Skeletal muscle tissue (tissue), 5 donors: ENCODE results near the gene TMEM35B. TPM values are rescaled to one million over a fixed set of nuclear protein-coding genes. Genes with fewer than 3 reads are reported as not detected.
"Not testable (repeated sequence)": the region's sequence is repeated elsewhere in the genome, so short reads cannot be mapped to it uniquely, and the experiment has no call there.

ENCODE experiments used
- H3K27ac ChIP-seq: one replicate; pipeline ENCODE4 v1.7.0; 2013; ENCODE audit warnings: mild to moderate bottlenecking, low read depth, low read length, inconsistent platforms
- H3K27me3 ChIP-seq, 3 donors: one replicate each; pipeline ENCODE4 v1.7.0; 2013; ENCODE audit warnings: low read length in 3 of 3; ENCODE audit not compliant: control insufficient read depth in 3 of 3, insufficient read depth in 3 of 3
- H3K36me3 ChIP-seq, 3 donors: one replicate each; pipeline ENCODE4 v1.7.0; 2013; ENCODE audit warnings: low read length in 3 of 3; ENCODE audit not compliant: control insufficient read depth in 3 of 3, insufficient read depth in 3 of 3
- H3K4me1 ChIP-seq, 3 donors: one replicate each; pipeline ENCODE4 v1.7.0; 2013; ENCODE audit warnings: low read length in 3 of 3, mild to moderate bottlenecking in 3 of 3; ENCODE audit not compliant: control insufficient read depth in 3 of 3, insufficient read depth in 3 of 3
- H3K4me3 ChIP-seq, 3 donors: one replicate each; pipeline ENCODE4 v1.7.0; 2013; ENCODE audit warnings: low read length in 3 of 3
- H3K9ac ChIP-seq, 3 donors: one replicate each; pipeline ENCODE4 v1.7.0; 2013; ENCODE audit warnings: low read length in 3 of 3, mild to moderate bottlenecking in 3 of 3, moderate library complexity in 2 of 3, low read depth in 1 of 3
- H3K9me3 ChIP-seq, 3 donors: one replicate each; pipeline ENCODE4 v1.7.0; 2013; ENCODE audit warnings: low read length in 3 of 3; ENCODE audit not compliant: control insufficient read depth in 3 of 3
- small RNA-seq: library from RNA; depleted of rRNA; stranded (forward); fragments of <200 nt; gene quantifications from one replicate; pipeline ENCODE3, GENCODE V24; 2014
- total RNA-seq: library from RNA; depleted of rRNA; stranded (reverse); fragments of >200 nt; gene quantifications from one replicate; pipeline ENCODE4 v1.2.3, GENCODE V29; 2014
- donor health status: Osteomylitis.

Gene TMEM35B
- total RNA-seq, 1 donor from 2014 or later, result 23.0 TPM

DNA sequence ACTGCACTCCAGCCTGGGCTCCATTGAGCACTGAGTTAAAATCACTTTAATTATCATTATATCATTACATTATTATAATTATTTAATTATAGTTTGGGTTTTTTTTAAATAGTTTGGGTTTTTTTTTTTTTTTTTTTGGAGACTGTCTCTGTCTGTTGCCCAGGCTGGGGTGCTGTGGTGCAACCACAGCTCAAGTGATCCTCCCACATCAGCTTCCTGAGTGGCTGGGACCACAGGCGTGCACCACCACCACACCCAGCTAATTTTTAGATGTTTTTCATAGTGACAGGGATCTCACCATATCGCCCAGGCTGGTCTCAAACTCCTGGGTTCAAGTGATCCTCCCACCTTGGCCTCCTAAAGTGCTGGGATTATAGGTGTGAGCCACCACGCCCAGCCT lies 16.9 kb downstream of the TMEM35B start:
- not testable (repeated sequence) for H3K9me3 ChIP-seq, H3K4me1 ChIP-seq, H3K9ac ChIP-seq, H3K36me3 ChIP-seq, H3K27ac ChIP-seq, H3K27me3 ChIP-seq, H3K4me3 ChIP-seq

DNA sequence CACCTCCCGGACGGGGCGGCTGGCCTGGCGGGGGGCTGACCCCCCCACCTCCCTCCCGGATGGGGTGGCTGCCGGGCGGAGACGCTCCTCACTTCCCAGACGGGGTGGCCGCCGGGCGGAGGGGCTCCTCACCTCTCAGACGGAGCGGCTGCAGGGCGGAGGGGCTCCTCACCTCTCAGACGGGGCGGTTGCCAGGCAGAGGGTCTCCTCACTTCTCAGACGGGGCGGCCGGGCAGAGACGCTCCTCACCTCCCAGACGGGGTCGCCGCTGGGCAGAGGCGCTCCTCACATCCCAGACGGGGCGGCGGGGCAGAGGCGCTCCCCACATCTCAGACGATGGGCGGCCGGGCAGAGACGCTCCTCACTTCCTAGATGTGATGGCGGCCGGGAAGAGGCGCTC lies 17.5 kb downstream of the TMEM35B start:
- H3K36me3 ChIP-seq, H3K4me3 ChIP-seq, H3K4me1 ChIP-seq, H3K9me3 ChIP-seq, H3K27me3 ChIP-seq, H3K9ac ChIP-seq, H3K27ac ChIP-seq: not testable (repeated sequence)

DNA sequence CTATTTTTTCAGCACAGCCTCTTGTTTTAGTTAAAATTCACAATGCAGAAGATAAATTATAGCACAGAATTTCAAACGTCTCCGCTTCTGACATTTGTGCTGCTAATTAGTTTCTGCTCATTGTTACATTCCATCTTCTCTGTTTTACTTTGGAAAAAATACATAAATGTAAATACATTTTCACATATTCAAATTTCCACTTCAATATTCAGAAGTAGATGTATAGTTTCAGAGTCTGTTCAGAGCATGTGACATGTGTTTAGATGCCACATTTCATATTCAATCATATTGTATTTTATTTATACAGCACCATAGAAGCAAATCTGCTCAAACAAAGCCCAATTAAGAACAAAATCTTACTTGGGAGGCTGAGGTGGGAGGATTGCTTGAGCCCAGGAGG lies 19.6 kb downstream of the TMEM35B start:
- Histone ChIP-seq H3K36me3 (no peaks in the 10 kb centered on the region), H3K27me3 (peaks cover 0 to 4% (median 0%) of the 10 kb centered on the region in 3 donors), H3K4me3 (no peak overlapping the region), H3K27ac (no peak overlapping the region), H3K9me3 (no peaks in the 10 kb centered on the region), H3K4me1 (no peaks in the 10 kb centered on the region), H3K9ac (no peak overlapping the region)

DNA sequence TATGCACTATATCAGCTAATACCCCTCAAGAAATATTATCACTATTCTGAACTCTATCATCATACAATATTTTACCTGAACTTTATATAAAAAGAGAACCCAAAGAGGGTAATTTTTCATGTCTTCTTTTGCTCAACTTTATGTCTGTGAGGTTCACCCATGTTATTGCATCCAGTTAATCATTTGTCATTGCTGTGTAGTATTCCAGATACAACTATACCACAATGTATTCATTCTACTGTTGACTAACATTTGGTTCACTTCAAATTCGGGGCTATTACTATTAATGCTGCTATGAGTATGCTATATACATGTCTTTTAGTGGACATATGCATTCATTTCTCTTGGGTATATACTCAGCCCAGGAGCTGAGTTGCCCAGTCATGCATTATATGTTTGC lies 34.7 kb downstream of the TMEM35B start:
- Histone ChIP-seq H3K27me3 (no peaks in the 10 kb centered on the region), H3K36me3 (no peaks in the 10 kb centered on the region)

DNA sequence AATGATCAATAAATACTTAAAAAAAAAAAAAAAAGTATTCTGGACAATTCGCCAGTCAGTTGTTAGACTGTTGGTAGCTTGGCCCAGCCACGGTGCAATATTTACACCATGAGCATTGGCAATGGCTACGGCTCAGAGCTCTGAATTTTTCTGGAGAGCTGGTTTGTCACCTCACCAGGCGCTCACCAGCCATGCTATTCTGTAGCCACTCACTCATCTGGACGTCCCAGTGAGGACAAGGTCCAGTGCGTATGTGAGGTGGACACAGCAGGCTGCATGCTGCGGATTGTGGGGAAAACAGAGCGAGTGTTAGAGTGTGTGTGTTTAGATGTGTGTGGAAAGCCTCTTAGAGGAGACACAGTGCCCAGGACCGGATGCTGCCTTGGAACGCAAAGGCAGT lies 36.4 kb downstream of the TMEM35B start:
- H3K4me1 ChIP-seq, H3K27me3 ChIP-seq, H3K27ac ChIP-seq, H3K9ac ChIP-seq, H3K36me3 ChIP-seq, H3K9me3 ChIP-seq, H3K4me3 ChIP-seq: not testable (repeated sequence)

More for the DNA sequence above, 34.7 kb downstream of the TMEM35B start:
- Histone ChIP-seq H3K4me1 (no peaks in the 10 kb centered on the region), H3K27ac (no peak overlapping the region), H3K4me3 (no peak overlapping the region), H3K9ac (no peak overlapping the region), H3K9me3 (no peaks in the 10 kb centered on the region)

DNA sequence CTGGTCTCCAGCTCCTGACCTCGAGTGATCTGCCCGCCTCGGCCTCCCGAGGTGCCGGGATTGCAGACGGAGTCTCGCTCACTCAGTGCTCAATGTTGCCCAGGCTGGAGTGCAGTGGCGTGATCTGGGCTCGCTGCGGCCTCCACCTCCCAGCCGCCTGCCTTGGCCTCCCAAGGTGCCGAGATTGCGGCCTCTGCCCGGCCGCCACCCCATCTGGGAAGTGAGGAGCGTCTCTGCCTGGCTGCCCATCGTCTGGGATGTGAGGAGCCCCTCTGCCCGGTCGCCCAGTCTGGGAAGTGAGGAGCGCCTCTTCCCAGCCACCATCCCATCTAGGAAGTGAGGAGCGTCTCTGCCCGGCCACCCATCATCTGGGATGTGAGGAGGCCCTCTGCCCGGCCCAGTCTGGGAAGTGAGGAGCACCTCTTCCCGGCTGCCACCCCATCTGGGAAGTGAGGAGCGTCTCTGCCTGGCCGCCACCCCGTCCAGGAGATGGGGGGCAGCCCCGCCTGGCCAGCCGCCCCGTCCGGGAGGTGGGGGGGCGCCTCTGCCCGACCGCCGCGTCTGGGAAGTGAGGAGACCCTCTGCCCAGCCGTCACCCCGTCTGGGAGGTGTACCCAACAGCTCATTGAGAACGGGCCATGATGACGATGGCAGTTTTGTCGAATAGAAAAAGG lies 37.4 kb downstream of the TMEM35B start:
- not testable (repeated sequence) for H3K4me3 ChIP-seq, H3K9ac ChIP-seq, H3K9me3 ChIP-seq, H3K4me1 ChIP-seq, H3K27me3 ChIP-seq, H3K27ac ChIP-seq, H3K36me3 ChIP-seq

DNA sequence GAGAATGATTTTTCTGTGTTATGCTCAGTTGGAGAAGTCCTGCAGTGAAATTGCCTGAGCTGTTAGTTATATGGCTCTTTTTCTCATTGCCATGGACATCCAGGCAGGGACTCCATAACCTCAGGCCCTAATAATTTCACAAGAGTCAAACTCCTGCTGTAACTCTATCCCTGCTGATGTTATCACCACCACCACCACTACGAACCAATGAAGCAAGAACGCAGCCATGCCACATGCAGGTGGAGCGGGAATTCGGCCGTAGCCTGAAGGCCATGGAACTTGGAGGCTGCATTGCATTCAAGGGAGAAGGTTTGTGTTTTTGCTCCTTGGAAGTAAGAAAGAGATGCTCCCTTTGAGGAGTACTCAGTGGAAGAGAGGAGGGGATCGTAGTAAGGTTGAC lies 38.9 kb downstream of the TMEM35B start:
- Histone ChIP-seq H3K27me3 (peaks cover 0 to 4% (median 0%) of the 10 kb centered on the region in 3 donors), H3K9ac (no peak overlapping the region), H3K4me3 (no peak overlapping the region), H3K27ac (no peak overlapping the region), H3K9me3 (no peaks in the 10 kb centered on the region), H3K4me1 (no peaks in the 10 kb centered on the region), H3K36me3 (no peaks in the 10 kb centered on the region)

DNA sequence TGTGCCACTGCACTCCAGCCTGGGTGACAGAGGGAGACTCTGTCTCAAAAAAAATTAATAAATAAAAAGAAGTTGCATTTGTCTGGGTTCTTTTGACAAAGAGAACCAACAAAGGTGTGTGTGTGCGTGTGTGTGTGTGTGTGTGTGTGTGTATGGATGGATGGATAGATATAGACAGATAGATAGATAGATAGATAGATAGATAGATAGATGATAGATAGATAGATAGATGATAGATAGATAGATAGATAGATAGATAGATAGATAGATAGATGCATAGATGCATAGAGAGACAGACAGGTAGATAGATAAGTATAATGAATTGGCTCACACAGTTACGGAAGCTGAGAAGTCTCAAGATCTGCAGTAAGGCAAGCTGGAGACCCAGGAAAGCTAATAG lies 43.3 kb downstream of the TMEM35B start:
- not testable (repeated sequence) for H3K4me3 ChIP-seq, H3K9me3 ChIP-seq, H3K27me3 ChIP-seq, H3K9ac ChIP-seq, H3K27ac ChIP-seq, H3K4me1 ChIP-seq, H3K36me3 ChIP-seq

Small RNAs within 50 kb of the gene (small RNA-seq; reads per million reads assigned to genes)
- not detected for gene TMEM35B

Other genes starting within 250 kb of the TMEM35B start
- gene GJB5, start 230.3 kb downstream of the TMEM35B start, total RNA-seq, result not detected
- not detected for gene GJB4, start 225.6 kb downstream of the TMEM35B start, total RNA-seq
- not detected for gene GJB3, start 204.1 kb downstream of the TMEM35B start, total RNA-seq
- 21.4 TPM for gene GJA4, start 192.3 kb downstream of the TMEM35B start, total RNA-seq
- 8.9 TPM for gene SMIM12, start 125.6 kb downstream of the TMEM35B start, total RNA-seq
- gene DLGAP3, start 55.7 kb downstream of the TMEM35B start, total RNA-seq, result not detected
- 15.1 TPM for gene ZMYM6, start 46.6 kb upstream of the TMEM35B start, total RNA-seq
- gene ZMYM1, start 94.0 kb upstream of the TMEM35B start, total RNA-seq, result 11.5 TPM
- gene SFPQ, start 207.8 kb upstream of the TMEM35B start, total RNA-seq, result 130 TPM